Measurements from ENCODE around the gene ANKRD13D.

DNA sequence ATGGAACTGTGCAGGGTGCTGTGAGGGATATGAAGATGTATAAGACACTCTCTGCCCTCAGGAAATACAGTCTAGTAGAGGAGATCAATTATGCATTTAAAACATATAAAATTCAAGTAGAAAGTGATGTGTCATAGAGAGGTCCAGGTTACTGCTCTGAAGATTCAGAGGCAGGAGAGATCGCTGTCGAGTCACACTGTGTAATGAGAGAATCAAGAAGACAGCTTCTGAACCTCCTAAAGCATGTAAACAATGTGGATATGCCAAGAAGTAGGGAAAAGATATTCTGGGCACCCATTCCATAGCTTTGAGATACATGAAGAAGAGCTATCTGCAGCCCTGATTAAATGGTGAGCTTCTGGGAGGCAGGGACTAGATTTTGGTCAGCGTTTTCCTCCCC is 30.9 kb downstream of the ANKRD13D start:
- TF ChIP-seq, protein P1, sequence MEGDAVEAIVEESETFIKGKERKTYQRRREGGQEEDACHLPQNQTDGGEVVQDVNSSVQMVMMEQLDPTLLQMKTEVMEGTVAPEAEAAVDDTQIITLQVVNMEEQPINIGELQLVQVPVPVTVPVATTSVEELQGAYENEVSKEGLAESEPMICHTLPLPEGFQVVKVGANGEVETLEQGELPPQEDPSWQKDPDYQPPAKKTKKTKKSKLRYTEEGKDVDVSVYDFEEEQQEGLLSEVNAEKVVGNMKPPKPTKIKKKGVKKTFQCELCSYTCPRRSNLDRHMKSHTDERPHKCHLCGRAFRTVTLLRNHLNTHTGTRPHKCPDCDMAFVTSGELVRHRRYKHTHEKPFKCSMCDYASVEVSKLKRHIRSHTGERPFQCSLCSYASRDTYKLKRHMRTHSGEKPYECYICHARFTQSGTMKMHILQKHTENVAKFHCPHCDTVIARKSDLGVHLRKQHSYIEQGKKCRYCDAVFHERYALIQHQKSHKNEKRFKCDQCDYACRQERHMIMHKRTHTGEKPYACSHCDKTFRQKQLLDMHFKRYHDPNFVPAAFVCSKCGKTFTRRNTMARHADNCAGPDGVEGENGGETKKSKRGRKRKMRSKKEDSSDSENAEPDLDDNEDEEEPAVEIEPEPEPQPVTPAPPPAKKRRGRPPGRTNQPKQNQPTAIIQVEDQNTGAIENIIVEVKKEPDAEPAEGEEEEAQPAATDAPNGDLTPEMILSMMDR (IDR thresholded peaks at IDR 0.05) = no peak
- TF ChIP-seq POLR2A (IDR thresholded peaks at IDR 0.05) = no peak
